Measurements from ENCODE around the gene ARSG. TPM values are rescaled to one million over a fixed set of nuclear protein-coding genes. Genes with fewer than 3 reads are reported as not detected.

ARSG gene
- total RNA-seq, 1 experiment from 2014 or later: 6.1 TPM

GRCh38 chr17:68417317-68417716 is 126.0 kb downstream of the ARSG start:
- TF ChIP-seq, protein P1, sequence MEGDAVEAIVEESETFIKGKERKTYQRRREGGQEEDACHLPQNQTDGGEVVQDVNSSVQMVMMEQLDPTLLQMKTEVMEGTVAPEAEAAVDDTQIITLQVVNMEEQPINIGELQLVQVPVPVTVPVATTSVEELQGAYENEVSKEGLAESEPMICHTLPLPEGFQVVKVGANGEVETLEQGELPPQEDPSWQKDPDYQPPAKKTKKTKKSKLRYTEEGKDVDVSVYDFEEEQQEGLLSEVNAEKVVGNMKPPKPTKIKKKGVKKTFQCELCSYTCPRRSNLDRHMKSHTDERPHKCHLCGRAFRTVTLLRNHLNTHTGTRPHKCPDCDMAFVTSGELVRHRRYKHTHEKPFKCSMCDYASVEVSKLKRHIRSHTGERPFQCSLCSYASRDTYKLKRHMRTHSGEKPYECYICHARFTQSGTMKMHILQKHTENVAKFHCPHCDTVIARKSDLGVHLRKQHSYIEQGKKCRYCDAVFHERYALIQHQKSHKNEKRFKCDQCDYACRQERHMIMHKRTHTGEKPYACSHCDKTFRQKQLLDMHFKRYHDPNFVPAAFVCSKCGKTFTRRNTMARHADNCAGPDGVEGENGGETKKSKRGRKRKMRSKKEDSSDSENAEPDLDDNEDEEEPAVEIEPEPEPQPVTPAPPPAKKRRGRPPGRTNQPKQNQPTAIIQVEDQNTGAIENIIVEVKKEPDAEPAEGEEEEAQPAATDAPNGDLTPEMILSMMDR (IDR thresholded peaks at IDR 0.05; ENCODE audit: insufficient read depth in 1 of 2, low read depth in 1 of 2, low read length in 1 of 2, severe bottlenecking in 1 of 2, unreplicated experiment in 1 of 2): no peak
- no peaks in the 10 kb centered on the region for H3K9me3 Mint-ChIP-seq (ENCODE audit: unreplicated experiment)
- no peaks in the 10 kb centered on the region for H3K36me3 Mint-ChIP-seq (ENCODE audit: insufficient read depth, unreplicated experiment)
- Histone ChIP-seq H3K9me3 (no peaks in the 10 kb centered on the region), H3K27me3 (replicated peaks; ENCODE audit: control insufficient read depth, insufficient read depth, low read length) (no peaks in the 10 kb centered on the region; the same call in 1 of the 2 replicates), H3K36me3 (ENCODE audit: control insufficient read depth, insufficient read depth, low read length) (no peaks in the 10 kb centered on the region), H3K4me1 (no peaks in the 10 kb centered on the region), H3K4me3 (ENCODE audit: low read depth, low read length) (no peak overlapping the region)
- BruUV-seq (replicated peaks): no TSS peak
- peaks cover 8% of the 10 kb centered on the region for H3K4me1 Mint-ChIP-seq (ENCODE audit: low read depth, unreplicated experiment)
- ChIA-PET POLR2A (no interaction called here), CTCF (no interaction called here)
- no peak overlapping the region for H3K27ac Mint-ChIP-seq (ENCODE audit: unreplicated experiment)
- peaks cover 7% of the 10 kb centered on the region for H3K27me3 Mint-ChIP-seq (ENCODE audit: insufficient read depth, unreplicated experiment)
- intact Hi-C loops (cut with micrococcal nuclease; ENCODE audit: unreplicated experiment): no loop called here
- no peak overlapping the region for H3K4me3 Mint-ChIP-seq (ENCODE audit: unreplicated experiment)
- no peak for DNase-seq

DNA sequence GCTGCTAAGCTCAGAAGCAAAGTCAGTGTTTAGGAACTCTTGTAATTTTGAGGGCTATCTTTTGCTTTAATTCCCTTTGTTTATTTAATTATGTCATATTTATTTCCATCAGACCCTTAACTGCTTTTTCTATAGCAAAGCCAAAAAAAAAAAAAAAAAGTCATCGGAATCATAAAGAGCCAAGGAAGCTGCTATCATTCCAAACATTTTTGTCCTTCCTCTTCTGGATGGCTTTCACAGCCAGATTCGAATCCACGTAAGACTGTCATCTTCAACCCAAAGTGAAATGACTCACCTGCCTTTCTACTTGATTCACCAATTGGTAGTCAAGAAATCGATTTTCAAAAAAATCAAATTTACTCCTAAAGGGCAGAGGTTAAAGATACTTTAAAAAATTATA is 127.6 kb downstream of the ARSG start:
- H3K27me3 Mint-ChIP-seq (ENCODE audit: insufficient read depth, unreplicated experiment): peaks cover 7% of the 10 kb centered on the region

GRCh38 chr17:68420065-68420464 is 128.8 kb downstream of the ARSG start:
- no peaks in the 10 kb centered on the region; the same call in 1 of the 2 replicates for H3K27me3 ChIP-seq (replicated peaks; ENCODE audit: control insufficient read depth, insufficient read depth, low read length)
- H3K36me3 ChIP-seq (ENCODE audit: control insufficient read depth, insufficient read depth, low read length): no peaks in the 10 kb centered on the region
- CTCF ChIA-PET: interaction anchor here (0.6 to 1.0 kb wide), 2 partner anchors 21 to 63 kb away, joined by 3 to 4 read pairs; no protein-coding TSS in a partner anchor
- Mint-ChIP-seq H3K27me3 (ENCODE audit: insufficient read depth, unreplicated experiment) (peaks cover 7% of the 10 kb centered on the region), H3K9me3 (ENCODE audit: unreplicated experiment) (no peaks in the 10 kb centered on the region), H3K36me3 (ENCODE audit: insufficient read depth, unreplicated experiment) (no peaks in the 10 kb centered on the region), H3K4me1 (ENCODE audit: low read depth, unreplicated experiment) (peaks cover 2% of the 10 kb centered on the region), H3K4me3 (ENCODE audit: unreplicated experiment) (no peak overlapping the region), H3K27ac (ENCODE audit: unreplicated experiment) (no peak overlapping the region)
- BruUV-seq (replicated peaks): no TSS peak
- no peak overlapping the region for H3K4me3 ChIP-seq (ENCODE audit: low read depth, low read length)
- no peak for DNase-seq
- POLR2A ChIA-PET: no interaction called here
- TF ChIP-seq, protein P1 (IDR thresholded peaks at IDR 0.05; ENCODE audit: insufficient read depth in 1 of 2, low read depth in 1 of 2, low read length in 1 of 2, severe bottlenecking in 1 of 2, unreplicated experiment in 1 of 2): no peak
- intact Hi-C loops (cut with micrococcal nuclease; ENCODE audit: unreplicated experiment): no loop called here
- H3K4me1 ChIP-seq: no peaks in the 10 kb centered on the region
- H3K9me3 ChIP-seq: no peaks in the 10 kb centered on the region

More for the DNA sequence above, 127.6 kb downstream of the ARSG start:
- no peaks in the 10 kb centered on the region for H3K9me3 ChIP-seq
- no peaks in the 10 kb centered on the region for H3K36me3 Mint-ChIP-seq (ENCODE audit: insufficient read depth, unreplicated experiment)
- H3K4me1 Mint-ChIP-seq (ENCODE audit: low read depth, unreplicated experiment): peaks cover 8% of the 10 kb centered on the region
- ChIA-PET POLR2A (no interaction called here), CTCF (interaction anchor here (0.7 kb wide), 1 partner anchor 17 kb away, joined by 6 read pairs; no protein-coding TSS in a partner anchor)
- no peaks in the 10 kb centered on the region; the same call in 1 of the 2 replicates for H3K27me3 ChIP-seq (replicated peaks; ENCODE audit: control insufficient read depth, insufficient read depth, low read length)
- TF ChIP-seq, protein P1 (IDR thresholded peaks at IDR 0.05; ENCODE audit: insufficient read depth in 1 of 2, low read depth in 1 of 2, low read length in 1 of 2, severe bottlenecking in 1 of 2, unreplicated experiment in 1 of 2): no peak
- BruUV-seq (replicated peaks): no TSS peak
- H3K27ac Mint-ChIP-seq (ENCODE audit: unreplicated experiment): no peak overlapping the region
- no peak overlapping the region for H3K4me3 ChIP-seq (ENCODE audit: low read depth, low read length)
- no peaks in the 10 kb centered on the region for H3K9me3 Mint-ChIP-seq (ENCODE audit: unreplicated experiment)
- H3K4me1 ChIP-seq: no peaks in the 10 kb centered on the region
- intact Hi-C loops (cut with micrococcal nuclease; ENCODE audit: unreplicated experiment): no loop called here
- no peaks in the 10 kb centered on the region for H3K36me3 ChIP-seq (ENCODE audit: control insufficient read depth, insufficient read depth, low read length)
- no peak overlapping the region for H3K4me3 Mint-ChIP-seq (ENCODE audit: unreplicated experiment)
- no peak for DNase-seq

Data from Caco-2 (cell line).